Activated naive CD8-positive, alpha-beta T cell (primary cell): ENCODE results near the gene ATP5F1D.

Experiments used
- H3K27ac Mint-ChIP-seq: one replicate; pipeline ENCODE4 v1.8.0; 2021; ENCODE audit warnings: mixed read lengths
- H3K27me3 Mint-ChIP-seq: one replicate; pipeline ENCODE4 v1.8.0; 2021; ENCODE audit warnings: mixed read lengths
- H3K36me3 Mint-ChIP-seq: one replicate; pipeline ENCODE4 v1.8.0; 2021; ENCODE audit warnings: mixed read lengths
- H3K4me1 Mint-ChIP-seq: one replicate; pipeline ENCODE4 v1.8.0; 2021; ENCODE audit warnings: low read depth, mixed read lengths
- H3K4me3 Mint-ChIP-seq: one replicate; pipeline ENCODE4 v1.8.0; 2021; ENCODE audit warnings: mild to moderate bottlenecking, mixed read lengths
- H3K9me3 Mint-ChIP-seq: one replicate; pipeline ENCODE4 v1.8.0; 2021; ENCODE audit warnings: low read depth, mixed read lengths

ATP5F1D gene

DNA sequence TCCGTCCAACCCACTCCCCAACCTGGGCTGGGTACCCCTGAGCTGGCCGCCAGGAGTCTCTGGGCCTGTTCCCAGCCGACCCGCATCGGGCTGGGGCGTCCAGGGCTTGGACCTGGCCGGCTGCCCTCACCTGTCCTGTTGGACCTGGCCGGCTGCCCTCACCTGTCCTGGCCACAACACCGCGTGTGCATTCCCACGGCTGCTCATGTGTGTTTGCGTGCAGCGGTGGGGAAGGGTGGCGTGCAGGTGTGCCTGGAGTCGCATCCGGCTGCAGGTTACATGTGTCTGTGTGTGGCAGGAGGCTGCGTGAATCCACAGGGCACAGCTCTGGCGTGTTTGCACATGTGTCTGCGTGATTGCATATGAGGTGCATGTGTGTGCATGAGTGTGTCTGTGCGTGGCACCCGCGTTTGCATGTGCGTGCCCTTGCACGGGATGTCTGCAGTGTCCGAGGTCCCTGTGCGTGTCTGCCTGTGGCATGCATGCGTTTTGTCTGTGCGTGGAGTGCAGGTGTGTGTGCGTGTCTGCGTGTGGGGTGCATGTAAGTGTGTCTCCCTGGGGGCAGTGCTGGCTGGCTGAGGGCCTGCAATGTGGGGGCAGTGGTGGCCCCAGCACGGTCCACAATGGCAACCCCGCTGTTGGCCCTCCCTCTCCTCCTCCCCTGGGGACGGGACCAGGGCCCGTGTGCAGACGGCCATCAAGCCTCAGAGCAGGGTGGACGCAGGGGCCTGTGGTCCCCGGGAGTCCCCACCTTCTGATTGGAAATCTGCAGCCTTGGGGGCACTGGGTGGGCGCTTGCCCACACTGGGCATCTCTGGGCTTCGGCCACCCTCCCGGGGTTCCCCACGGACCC, 47.5 kb downstream of the ATP5F1D start:
- no peaks in the 10 kb centered on the region for H3K9me3 Mint-ChIP-seq
- no peaks in the 10 kb centered on the region for H3K36me3 Mint-ChIP-seq
- H3K4me1 Mint-ChIP-seq: peaks cover 6% of the 10 kb centered on the region
- peaks cover 14% of the 10 kb centered on the region for H3K27me3 Mint-ChIP-seq
- H3K27ac Mint-ChIP-seq: no peak overlapping the region
- H3K4me3 Mint-ChIP-seq: no peak overlapping the region

GRCh38 chr19:1289686-1290025, 48.1 kb downstream of the ATP5F1D start:
- Mint-ChIP-seq H3K36me3 (no peaks in the 10 kb centered on the region), H3K9me3 (no peaks in the 10 kb centered on the region), H3K27me3 (peaks cover 9% of the 10 kb centered on the region), H3K4me3 (no peak overlapping the region), H3K4me1 (peaks cover 3% of the 10 kb centered on the region), H3K27ac (no peak overlapping the region)

- H3K27me3 Mint-ChIP-seq: peaks cover 4% of the 10 kb centered on the region
- no peak overlapping the region for H3K27ac Mint-ChIP-seq
- no peaks in the 10 kb centered on the region for H3K36me3 Mint-ChIP-seq
- peaks cover 1% of the 10 kb centered on the region for H3K4me1 Mint-ChIP-seq
- no peak overlapping the region for H3K4me3 Mint-ChIP-seq
- no peaks in the 10 kb centered on the region for H3K9me3 Mint-ChIP-seq
Observed at GRCh38 chr19:1290196-1290702, 48.7 kb downstream of the ATP5F1D start.

GRCh38 chr19:1290703-1291651, 49.4 kb downstream of the ATP5F1D start:
- H3K27ac Mint-ChIP-seq: no peak overlapping the region
- H3K27me3 Mint-ChIP-seq: peaks cover 4% of the 10 kb centered on the region
- H3K9me3 Mint-ChIP-seq: no peaks in the 10 kb centered on the region

DNA sequence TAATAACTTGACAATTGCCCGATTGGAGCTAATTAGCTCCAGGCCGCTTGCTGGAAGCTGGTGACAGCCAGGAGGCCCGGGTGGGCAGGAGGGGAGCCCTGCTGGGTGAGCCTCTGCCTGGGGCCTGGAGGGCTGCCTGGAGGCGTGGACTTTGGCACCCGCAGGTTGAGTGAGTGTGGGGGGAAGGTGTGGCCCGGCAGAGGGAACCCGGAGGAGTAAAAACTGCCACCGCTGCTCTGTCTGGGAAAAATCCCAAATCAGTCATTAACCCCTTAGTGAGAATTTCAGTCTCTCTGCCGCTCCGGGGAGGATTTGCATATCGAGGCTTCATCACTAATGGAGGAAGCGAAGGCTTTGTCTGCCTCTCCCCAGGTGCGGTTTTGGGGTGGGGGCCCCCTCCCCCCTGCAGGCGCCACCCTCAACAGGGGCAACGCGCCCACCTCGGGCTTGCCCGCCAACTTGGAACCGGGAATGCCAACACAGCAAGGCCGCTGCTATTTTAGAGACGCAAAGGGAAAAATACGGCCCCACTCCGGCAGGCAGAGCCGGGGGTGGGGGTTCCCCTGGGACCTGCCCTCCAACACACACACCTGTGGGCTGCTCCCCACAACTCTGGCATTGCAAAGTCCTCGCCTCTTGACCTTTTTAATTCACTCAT, 50.3 kb downstream of the ATP5F1D start:
- Mint-ChIP-seq H3K9me3 (no peaks in the 10 kb centered on the region), H3K27ac (no peak overlapping the region), H3K4me3 (no peak overlapping the region), H3K4me1 (peaks cover 1% of the 10 kb centered on the region), H3K27me3 (peaks cover 4% of the 10 kb centered on the region), H3K36me3 (no peaks in the 10 kb centered on the region)

More at GRCh38 chr19:1290703-1291651, 49.4 kb downstream of the ATP5F1D start:
- Mint-ChIP-seq H3K36me3 (no peaks in the 10 kb centered on the region), H3K4me1 (peaks cover 1% of the 10 kb centered on the region), H3K4me3 (no peak overlapping the region)

DNA sequence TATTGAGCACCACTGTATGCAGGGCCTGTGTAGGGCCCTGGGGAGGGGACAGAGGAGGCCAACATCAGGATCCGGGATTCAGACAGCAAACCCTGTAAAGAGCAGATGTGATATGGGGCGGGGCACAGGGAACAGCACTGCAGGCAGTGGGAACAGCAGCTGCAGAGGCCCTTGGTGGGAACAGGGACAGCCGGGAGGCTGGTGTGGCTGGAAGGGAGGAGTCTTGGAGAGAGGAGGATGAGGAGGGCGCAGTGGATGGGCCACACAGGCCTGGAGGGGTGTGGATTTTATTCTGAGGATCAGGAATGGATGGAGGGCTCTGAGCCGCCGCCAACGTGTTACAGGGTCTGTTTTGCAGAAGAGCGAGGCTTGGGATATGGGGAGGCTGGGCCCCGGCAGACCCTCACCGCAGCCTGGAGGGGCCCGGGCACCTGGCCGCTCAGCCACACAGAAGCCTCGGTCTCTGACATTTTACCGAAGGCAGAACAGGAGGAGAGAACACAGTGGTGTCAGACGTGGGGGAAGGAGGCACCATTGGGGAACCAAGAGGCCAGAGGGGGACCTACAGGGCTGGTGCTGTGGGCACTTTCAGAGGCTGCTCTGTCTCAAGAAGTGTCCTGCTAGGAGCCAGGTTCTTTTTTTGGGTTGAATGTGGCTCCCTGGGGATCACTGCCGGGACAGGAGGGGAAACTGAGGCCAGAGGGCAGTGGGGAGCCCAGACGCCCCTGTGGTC, 51.0 kb downstream of the ATP5F1D start:
- H3K4me3 Mint-ChIP-seq: no peak overlapping the region
- H3K27ac Mint-ChIP-seq: no peak overlapping the region
- peaks cover 4% of the 10 kb centered on the region for H3K27me3 Mint-ChIP-seq
- H3K9me3 Mint-ChIP-seq: no peaks in the 10 kb centered on the region
- H3K36me3 Mint-ChIP-seq: no peaks in the 10 kb centered on the region
- peaks cover 1% of the 10 kb centered on the region for H3K4me1 Mint-ChIP-seq

GRCh38 chr19:1293782-1294604, 52.4 kb downstream of the ATP5F1D start:
- Mint-ChIP-seq H3K4me1 (peaks cover 1% of the 10 kb centered on the region), H3K27ac (no peak overlapping the region), H3K36me3 (no peaks in the 10 kb centered on the region), H3K9me3 (no peaks in the 10 kb centered on the region), H3K27me3 (peaks cover 2% of the 10 kb centered on the region), H3K4me3 (no peak overlapping the region)
